ENCODE results near the gene SNAPC4. TPM values are rescaled to one million over a fixed set of nuclear protein-coding genes. Genes with fewer than 3 reads are reported as not detected.

SNAPC4 gene
- polyA plus RNA-seq, 4 donors: 7.6 to 14.2 (median 12.3) TPM

- no peak for DNase-seq (ENCODE audit: low read depth in 4 of 4, low spot score in 3 of 4)
These were observed 26.4 kb downstream of the SNAPC4 start, which contains the start of gene CARD9 for GRCh38 chr9:136373300-136374182. Gene CARD9 (minus strand): TSS chr9:136373669. CDS start chr9:136372078, 1,591 bp downstream.

- DNase-seq (ENCODE audit: low read depth in 4 of 4, low spot score in 3 of 4): peak in 3 of 4 donors; percentile 44 to 51 (median 47)
These were observed 27.2 kb downstream of the SNAPC4 start for GRCh38 chr9:136372561-136373299.

GRCh38 chr9:136372006-136372405, 28.0 kb downstream of the SNAPC4 start:
- no peak for DNase-seq (ENCODE audit: low read depth in 4 of 4, low spot score in 3 of 4)

DNA sequence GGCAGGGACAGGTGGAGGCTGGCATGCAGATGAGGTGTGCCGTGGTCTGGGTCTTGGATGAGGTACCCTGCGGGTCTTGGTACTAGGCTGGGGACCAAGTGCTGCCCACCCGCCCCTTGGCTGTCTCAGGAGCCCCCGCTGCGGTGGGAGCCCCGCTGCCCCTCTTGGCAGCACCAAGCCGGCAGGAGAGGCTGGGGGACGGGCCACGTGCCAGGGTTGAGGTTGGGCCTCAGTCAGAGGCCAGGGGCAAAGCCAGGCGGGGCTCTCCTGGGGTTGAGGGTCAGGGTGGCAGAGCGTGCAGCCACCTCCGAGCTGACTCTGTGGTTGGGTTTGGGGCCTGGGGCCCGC, 28.5 kb downstream of the SNAPC4 start:
- DNase-seq (ENCODE audit: low read depth in 4 of 4, low spot score in 3 of 4): no peak

- DNase-seq (ENCODE audit: low read depth in 4 of 4, low spot score in 3 of 4): no peak
These were observed 29.1 kb downstream of the SNAPC4 start for GRCh38 chr9:136370687-136371532.

DNA sequence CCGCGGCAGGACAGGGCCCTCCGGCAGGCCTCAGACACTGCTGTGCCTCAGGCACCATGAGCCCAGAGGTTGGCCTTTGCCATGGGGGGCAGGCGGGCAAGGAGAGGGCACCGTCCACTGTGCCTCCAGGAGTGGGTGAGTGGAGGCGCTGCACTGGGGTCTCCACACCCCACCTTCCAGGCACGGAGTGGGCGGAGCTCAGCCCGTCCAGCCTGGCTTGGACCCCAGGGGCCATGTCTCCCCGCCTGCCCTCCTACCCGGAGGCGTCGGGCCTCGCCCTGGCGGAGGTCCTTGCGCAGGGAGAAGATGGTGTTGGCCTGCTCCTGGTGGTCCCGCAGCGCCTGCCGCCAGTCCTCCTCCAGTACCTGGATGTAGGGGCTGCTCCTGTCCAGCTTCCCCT, 29.9 kb downstream of the SNAPC4 start:
- no peak for DNase-seq (ENCODE audit: low read depth in 4 of 4, low spot score in 3 of 4)

DNA sequence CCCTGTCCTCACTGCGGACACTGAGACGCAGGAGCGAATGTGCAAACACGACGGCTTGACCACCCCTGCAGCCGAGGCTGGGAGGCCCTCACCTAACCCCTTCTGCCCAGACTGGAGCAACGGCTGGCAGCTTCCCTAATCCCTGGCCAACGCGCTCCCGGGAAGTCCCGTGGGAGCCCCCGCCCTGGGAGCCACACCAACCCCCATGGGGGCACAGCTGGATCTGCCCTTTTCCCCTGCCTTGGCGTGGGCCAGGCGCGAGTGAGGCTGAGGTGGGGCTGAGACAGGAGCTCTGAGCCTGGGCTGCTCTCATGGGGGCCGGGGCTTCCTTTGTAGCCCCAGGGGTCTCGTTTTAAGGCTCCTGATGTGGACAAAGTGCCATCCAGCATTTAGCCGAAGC, 31.8 kb downstream of the SNAPC4 start:
- no peak for DNase-seq (ENCODE audit: low read depth in 4 of 4, low spot score in 3 of 4)

DNA sequence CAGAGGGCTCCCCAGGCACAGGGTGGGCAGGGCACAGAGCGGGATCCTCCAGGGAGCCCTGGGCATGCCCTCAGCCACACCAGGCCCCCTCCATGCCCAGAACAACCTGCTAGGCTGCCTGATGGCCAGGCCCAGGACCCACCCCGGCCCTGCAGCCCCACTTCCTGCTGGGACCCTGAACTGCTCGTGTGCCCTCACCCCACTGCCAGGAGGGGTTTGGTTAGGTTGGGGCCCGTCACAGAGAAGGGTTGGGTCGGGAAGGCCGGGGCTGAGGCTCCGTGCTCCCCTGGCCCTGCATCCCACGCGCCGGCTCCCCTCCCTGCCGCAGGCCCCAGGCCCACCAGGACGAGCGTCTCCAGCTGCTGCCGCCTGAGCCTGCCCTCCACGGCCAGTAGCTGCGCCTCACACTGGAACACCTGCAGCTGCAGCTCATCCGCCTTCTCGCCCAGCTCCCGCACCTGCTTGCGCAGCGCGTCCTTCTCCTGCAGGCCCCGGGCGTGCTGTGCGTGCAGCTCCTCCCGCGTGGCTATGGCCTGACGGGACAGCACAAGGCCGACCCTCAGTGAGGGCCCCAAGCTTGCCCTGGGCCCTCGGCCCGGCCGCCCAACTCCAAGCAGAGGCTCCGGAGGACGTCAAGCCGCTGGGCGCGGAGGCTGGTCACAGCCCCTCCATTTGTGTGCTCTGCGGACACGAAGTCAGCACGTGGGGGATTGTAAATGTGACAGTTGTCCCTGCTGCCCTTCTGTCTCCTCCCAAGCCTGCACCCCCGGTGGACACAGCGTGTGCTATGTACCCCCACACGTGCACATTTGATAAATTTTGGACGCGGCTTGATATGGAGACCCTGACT, 32.4 kb downstream of the SNAPC4 start:
- no peak for DNase-seq (ENCODE audit: low read depth in 4 of 4, low spot score in 3 of 4)

GRCh38 chr9:136366826-136367225, 33.1 kb downstream of the SNAPC4 start:
- no peak for DNase-seq (ENCODE audit: low read depth in 4 of 4, low spot score in 3 of 4)

GRCh38 chr9:136365775-136366222, 34.2 kb downstream of the SNAPC4 start:
- DNase-seq (ENCODE audit: low read depth in 4 of 4, low spot score in 3 of 4): no peak

GRCh38 chr9:136364942-136365774, 34.8 kb downstream of the SNAPC4 start:
- no peak for DNase-seq (ENCODE audit: low read depth in 4 of 4, low spot score in 3 of 4)

GRCh38 chr9:136363949-136364748, 35.8 kb downstream of the SNAPC4 start:
- DNase-seq (ENCODE audit: low read depth in 4 of 4, low spot score in 3 of 4): no peak

GRCh38 chr9:136363106-136363948, 36.6 kb downstream of the SNAPC4 start, which contains the start of gene DNLZ:
Gene DNLZ (minus strand): TSS chr9:136363744. CDS start chr9:136363714, 30 bp downstream.
- peak; percentile 78 to 85 (median 80) for DNase-seq (ENCODE audit: low read depth in 4 of 4, low spot score in 3 of 4)

- no peak for DNase-seq (ENCODE audit: low read depth in 4 of 4, low spot score in 3 of 4)
These were observed 37.6 kb downstream of the SNAPC4 start for GRCh38 chr9:136362450-136362784.

DNA sequence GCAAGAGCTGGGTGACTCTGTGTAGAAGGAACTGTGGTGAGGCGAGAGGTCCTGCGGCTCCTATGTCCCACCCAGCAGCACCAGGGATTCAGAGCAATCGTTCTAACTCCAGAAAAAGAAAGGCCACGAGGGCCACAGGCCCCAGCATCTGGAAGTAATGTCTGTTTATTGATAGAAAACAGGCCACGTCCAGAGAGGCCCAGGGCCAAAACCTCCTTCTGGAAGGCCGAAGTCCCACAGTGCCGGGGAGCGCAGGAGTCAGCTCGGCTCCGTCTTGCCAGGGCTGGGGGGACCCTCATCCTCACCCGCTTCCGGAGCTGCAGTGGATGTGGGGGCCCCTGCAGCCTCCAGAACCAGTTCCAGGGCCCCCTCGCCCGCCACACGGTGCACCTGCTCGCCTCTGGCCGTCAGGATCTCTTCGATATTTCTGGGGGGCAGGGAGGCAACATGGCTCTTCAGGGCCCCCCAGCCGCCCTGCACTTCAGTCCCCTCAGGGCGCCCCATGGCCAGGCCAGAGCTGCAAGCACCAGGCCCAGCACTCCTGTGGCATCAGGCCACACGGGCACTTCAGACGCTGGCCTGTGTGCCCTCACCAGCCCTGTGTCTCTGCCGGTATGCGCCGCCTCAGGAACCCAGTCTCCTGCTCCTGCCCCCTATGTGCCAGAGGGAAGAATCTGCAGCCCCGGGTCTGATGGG, 38.1 kb downstream of the SNAPC4 start:
- no peak for DNase-seq (ENCODE audit: low read depth in 4 of 4, low spot score in 3 of 4)

DNA sequence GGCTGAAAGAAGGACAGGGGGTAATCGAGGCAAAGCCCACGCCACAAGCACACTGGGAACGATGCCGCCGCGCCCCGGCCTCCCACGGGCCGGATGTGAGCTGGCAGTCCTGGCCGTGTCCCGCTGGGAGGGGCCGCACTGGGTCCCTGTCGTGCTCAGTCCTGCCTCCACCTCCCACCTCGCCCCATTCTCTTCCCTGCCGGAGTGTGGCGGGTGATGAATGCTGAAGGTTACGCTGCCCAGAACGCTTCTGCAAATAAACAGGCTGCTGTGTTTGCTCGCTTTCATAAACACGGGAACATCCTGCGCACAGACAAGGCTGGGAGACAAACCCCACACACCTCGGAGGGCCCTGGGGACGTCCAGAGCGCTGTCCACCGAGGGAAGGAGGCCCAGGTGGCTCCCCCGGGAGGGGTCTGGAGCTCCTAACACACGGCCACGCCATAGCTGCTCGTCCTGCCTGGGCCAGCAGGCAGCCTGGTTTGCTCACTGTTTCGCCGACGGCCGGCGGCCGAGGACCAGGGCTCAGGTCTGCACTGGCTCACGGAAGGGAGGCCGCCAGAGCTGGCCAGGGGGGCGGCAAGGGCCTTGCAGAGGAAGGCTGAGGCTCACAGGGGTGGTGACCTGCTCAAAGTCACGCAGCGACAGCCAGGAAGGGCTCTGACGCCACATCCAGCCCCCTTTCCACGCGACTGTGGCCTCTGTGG, 38.8 kb downstream of the SNAPC4 start:
- no peak for DNase-seq (ENCODE audit: low read depth in 4 of 4, low spot score in 3 of 4)

Measured in left renal pelvis (tissue), 4 donors.